H9 (cell line): ENCODE measurements around the gene DEPP1. TPM values are rescaled to one million over a fixed set of nuclear protein-coding genes. Genes with fewer than 3 reads are reported as not detected.

Experiments
- DNase-seq: peaks from one replicate; pipeline ENCODE4 v3.0.0-alpha.2; 2017
- H2AFZ ChIP-seq: one replicate; pipeline ENCODE4 v1.6.1; 2013; ENCODE audit warnings: mild to moderate bottlenecking, low read length, control low read depth, moderate library complexity
- H2AK5ac ChIP-seq: 2 replicates; pipeline ENCODE4 v1.6.1; 2013; ENCODE audit warnings: low read length, control low read depth, mixed read lengths; ENCODE audit not compliant: insufficient read length
- H2BK120ac ChIP-seq: one replicate; pipeline ENCODE4 v1.6.1; 2013; ENCODE audit warnings: low read depth, mild to moderate bottlenecking, low read length, control low read depth, inconsistent platforms; ENCODE audit not compliant: poor library complexity, severe bottlenecking
- H2BK12ac ChIP-seq: 2 replicates; pipeline ENCODE4 v1.6.1; 2013; ENCODE audit warnings: low read length, control low read depth, mixed read lengths, low read depth; ENCODE audit not compliant: insufficient read length
- H2BK15ac ChIP-seq: 2 replicates; pipeline ENCODE4 v1.6.1; 2013; ENCODE audit warnings: low read depth, low read length, control low read depth
- H2BK20ac ChIP-seq: one replicate; pipeline ENCODE4 v1.6.1; 2013; ENCODE audit warnings: low read depth, mild to moderate bottlenecking, low read length, control low read depth, inconsistent platforms; ENCODE audit not compliant: poor library complexity, severe bottlenecking
- H2BK5ac ChIP-seq: 2 replicates; pipeline ENCODE4 v1.6.1; 2013; ENCODE audit warnings: low read length, control low read depth, mixed read lengths; ENCODE audit not compliant: insufficient read length
- H3K14ac ChIP-seq: 2 replicates; pipeline ENCODE4 v1.6.1; 2013; ENCODE audit warnings: low read length, control low read depth; ENCODE audit not compliant: insufficient read depth
- H3K18ac ChIP-seq: 2 replicates; pipeline ENCODE4 v1.6.1; 2013; ENCODE audit warnings: low read depth, mild to moderate bottlenecking, mixed read lengths, low read length, control low read depth; ENCODE audit not compliant: insufficient read length
- H3K23ac ChIP-seq: 2 replicates; pipeline ENCODE4 v1.6.1; 2013; ENCODE audit warnings: low read length, control low read depth, mixed read lengths, low read depth; ENCODE audit not compliant: insufficient read length
- H3K23me2 ChIP-seq: 2 replicates; pipeline ENCODE4 v1.6.1; 2013; ENCODE audit warnings: low read depth, mild to moderate bottlenecking, mixed read lengths, low read length, control low read depth; ENCODE audit not compliant: insufficient read length, poor library complexity, severe bottlenecking
- H3K27ac ChIP-seq: 2 replicates; pipeline ENCODE4 v1.5.1; 2013; ENCODE audit warnings: low read length, control low read depth, mixed read lengths, low read depth; ENCODE audit not compliant: insufficient read length
- H3K27me3 ChIP-seq: 2 replicates; pipeline ENCODE4 v1.6.1; 2013; ENCODE audit warnings: low read length, control low read depth, inconsistent platforms; ENCODE audit not compliant: insufficient read depth
- H3K4ac ChIP-seq: 2 replicates; pipeline ENCODE4 v1.6.1; 2013; ENCODE audit warnings: low read depth, mild to moderate bottlenecking, control low read depth, inconsistent platforms, low read length, moderate library complexity
- H3K4me1 ChIP-seq: 2 replicates; pipeline ENCODE4 v1.6.1; 2013; ENCODE audit warnings: low read length, control low read depth, inconsistent platforms; ENCODE audit not compliant: insufficient read depth
- H3K4me2 ChIP-seq: 2 replicates; pipeline ENCODE4 v1.6.1; 2013; ENCODE audit warnings: low read length, control low read depth, mixed read lengths; ENCODE audit not compliant: insufficient read length, insufficient read depth
- H3K56ac ChIP-seq: 2 replicates; pipeline ENCODE4 v1.6.1; 2013; ENCODE audit warnings: low read depth, mild to moderate bottlenecking, mixed read lengths, low read length, control low read depth; ENCODE audit not compliant: insufficient read length
- H3K79me1 ChIP-seq: 2 replicates; pipeline ENCODE4 v1.6.1; 2013; ENCODE audit warnings: low read depth, mild to moderate bottlenecking, moderate library complexity, low read length, control low read depth, inconsistent platforms; ENCODE audit not compliant: insufficient read depth, poor library complexity, severe bottlenecking
- H3K79me2 ChIP-seq: 2 replicates; pipeline ENCODE4 v1.6.1; 2013; ENCODE audit warnings: low read length, control low read depth, inconsistent platforms; ENCODE audit not compliant: insufficient read depth
- H3K9ac ChIP-seq: 2 replicates; pipeline ENCODE4 v1.6.1; 2013; ENCODE audit warnings: low read length, control low read depth, mixed read lengths; ENCODE audit not compliant: insufficient read length; ENCODE audit errors: extremely low read depth
- H3K9me3 ChIP-seq: one replicate; pipeline ENCODE4 v1.6.1; 2013; ENCODE audit warnings: low read depth, low read length, inconsistent platforms; ENCODE audit not compliant: control insufficient read depth
- H3T11ph ChIP-seq: one replicate; pipeline ENCODE4 v1.6.1; 2013; ENCODE audit warnings: mild to moderate bottlenecking, low read length, control low read depth, inconsistent platforms
- H4K20me1 ChIP-seq: one replicate; pipeline ENCODE4 v1.6.1; 2013; ENCODE audit not compliant: control insufficient read depth, insufficient read length, insufficient read depth
- H4K5ac ChIP-seq: 2 replicates; pipeline ENCODE4 v1.6.1; 2013; ENCODE audit warnings: low read depth, mild to moderate bottlenecking, mixed read lengths, low read length, control low read depth; ENCODE audit not compliant: insufficient read length
- H4K8ac ChIP-seq: replicated peaks from 2 replicates; pipeline ENCODE4 v1.6.1; 2013; ENCODE audit warnings: low read length, control low read depth, mixed read lengths, low read depth; ENCODE audit not compliant: insufficient read length
- H4K91ac ChIP-seq: 2 replicates; pipeline ENCODE4 v1.6.1; 2013; ENCODE audit warnings: low read depth, mild to moderate bottlenecking, moderate library complexity, mixed read lengths, low read length, control low read depth; ENCODE audit not compliant: insufficient read length
- H3K27ac Mint-ChIP-seq, 3 experiments: 2 replicates in 2 of 3; 3 replicates in 1 of 3; pipeline ENCODE4 v1.8.0; 2020 to 2021; ENCODE audit warnings: mixed read lengths in 3 of 3, mild to moderate bottlenecking in 1 of 3, moderate library complexity in 1 of 3
- H3K27me3 Mint-ChIP-seq: 2 replicates; pipeline ENCODE4 v1.8.0; 2021; ENCODE audit warnings: low read depth, mild to moderate bottlenecking, moderate library complexity, mixed read lengths
- H3K36me3 Mint-ChIP-seq, 3 experiments: 2 replicates in 2 of 3; 3 replicates in 1 of 3; pipeline ENCODE4 v1.8.0; 2020 to 2021; ENCODE audit warnings: low read depth in 3 of 3, mixed read lengths in 3 of 3; ENCODE audit not compliant: insufficient read depth in 1 of 3
- H3K4me1 Mint-ChIP-seq, 2 experiments: 2 replicates each; pipeline ENCODE4 v1.8.0; 2020; ENCODE audit warnings: mixed read lengths in 2 of 2
- H3K4me3 Mint-ChIP-seq, 2 experiments: 2 replicates in 1 of 2; 3 replicates in 1 of 2; pipeline ENCODE4 v1.8.0; 2020 to 2021; ENCODE audit warnings: mild to moderate bottlenecking in 2 of 2, mixed read lengths in 2 of 2, moderate library complexity in 1 of 2
- H3K9me3 Mint-ChIP-seq, 2 experiments: 2 replicates in 1 of 2; 3 replicates in 1 of 2; pipeline ENCODE4 v1.8.0; 2020; ENCODE audit warnings: mild to moderate bottlenecking in 2 of 2, mixed read lengths in 2 of 2, moderate library complexity in 1 of 2
- CTCF ChIP-seq: fragments of 200-600 bp; sonication (generic); conservative IDR thresholded peaks from 3 replicates; pipeline ENCODE4 v1.8.0; 2021; ENCODE audit warnings: antibody characterized with exemption, mild to moderate bottlenecking
- total RNA-seq: library from RNA; stranded (reverse); gene quantifications from 2 replicates; pipeline ENCODE4 v1.2.1, GENCODE V29; 2021

Gene DEPP1
- total RNA-seq, 1 experiment from 2014 or later: 2.4 TPM

DNA sequence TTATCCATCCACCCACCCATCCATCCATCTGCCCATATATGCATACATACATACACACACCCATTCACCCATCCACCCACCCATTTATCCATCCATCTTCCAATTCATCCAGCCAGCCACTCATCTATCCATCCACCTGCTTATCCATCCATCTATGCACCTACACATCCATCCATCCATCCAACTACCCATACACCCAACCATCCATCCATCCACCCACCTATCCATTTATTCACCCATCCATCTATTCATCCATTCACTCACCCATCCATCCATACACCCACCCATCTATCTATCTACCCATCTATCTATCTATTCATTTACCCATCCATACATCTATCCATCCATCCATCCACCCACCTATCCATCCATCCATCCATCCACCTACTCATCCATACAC lies 50.1 kb downstream of the DEPP1 start:
- Mint-ChIP-seq H3K27ac (no peak overlapping the region; a peak in 1 of 7 replicates), H3K4me3 (no peak overlapping the region; a peak in 1 of 5 replicates), H3K27me3 (peaks cover 20% of the 10 kb centered on the region), H3K9me3 (no peaks in the 10 kb centered on the region; a peak in 2 of 5 replicates), H3K36me3 (no peaks in the 10 kb centered on the region), H3K4me1 (peaks cover 5 to 6% of the 10 kb centered on the region in 2 experiments)
- H3K18ac ChIP-seq: no peak overlapping the region
- H2BK15ac ChIP-seq: no peak overlapping the region
- H4K91ac ChIP-seq: no peak overlapping the region
- H3K79me1 ChIP-seq: no peaks in the 10 kb centered on the region
- no peaks in the 10 kb centered on the region for H3K27me3 ChIP-seq
- H3K56ac ChIP-seq: no peak overlapping the region
- H3K23ac ChIP-seq: no peak overlapping the region
- no peaks in the 10 kb centered on the region for H3K79me2 ChIP-seq
- H4K5ac ChIP-seq: no peak overlapping the region
- no peak overlapping the region for H3K4me2 ChIP-seq
- DNase-seq: no peak
- H3K9ac ChIP-seq: no peak overlapping the region
- no peaks in the 10 kb centered on the region; the same call in 1 of the 2 replicates for H3K4me1 ChIP-seq
- H2AFZ ChIP-seq: no peak overlapping the region
- H2BK20ac ChIP-seq: no peak overlapping the region
- H4K20me1 ChIP-seq: no peaks in the 10 kb centered on the region
- H2BK12ac ChIP-seq: no peak overlapping the region
- H3T11ph ChIP-seq: no peak overlapping the region
- TF ChIP-seq CTCF: no peak
- H2BK5ac ChIP-seq: no peak overlapping the region
- H4K8ac ChIP-seq: no peak overlapping the region
- no peaks in the 10 kb centered on the region for H3K9me3 ChIP-seq
- no peak overlapping the region for H3K4ac ChIP-seq
- no peaks in the 10 kb centered on the region for H3K23me2 ChIP-seq
- H3K14ac ChIP-seq: no peak overlapping the region
- no peak overlapping the region for H2BK120ac ChIP-seq
- H3K27ac ChIP-seq: no peak overlapping the region
- H2AK5ac ChIP-seq: no peak overlapping the region
